GM23248 (cell line): Measurements from ENCODE around the gene BMPR1B.

Experiments
- EZH2 ChIP-seq: fragments of 200-600 bp; sonication (generic); IDR thresholded peaks from 2 replicates; pipeline ENCODE4 v1.6.1; 2018; ENCODE audit warnings: antibody characterized with exemption, mild to moderate bottlenecking; ENCODE audit not compliant: insufficient read depth, poor library complexity, severe bottlenecking
- EZH2phosphoT487 ChIP-seq: fragments of 200-600 bp; sonication (generic); IDR thresholded peaks from 2 replicates; pipeline ENCODE4 v1.6.1; 2018; ENCODE audit warnings: antibody characterized with exemption, moderate library complexity, mild to moderate bottlenecking, low read depth; ENCODE audit not compliant: insufficient read depth

- no peak for TF ChIP-seq EZH2
- TF ChIP-seq EZH2phosphoT487: no peak
Observed at GRCh38 chr4:94841864-94842221, 84.1 kb downstream of the BMPR1B start.
